ENCODE measurements around the gene ALAS1.

The ALAS1 gene

DNA sequence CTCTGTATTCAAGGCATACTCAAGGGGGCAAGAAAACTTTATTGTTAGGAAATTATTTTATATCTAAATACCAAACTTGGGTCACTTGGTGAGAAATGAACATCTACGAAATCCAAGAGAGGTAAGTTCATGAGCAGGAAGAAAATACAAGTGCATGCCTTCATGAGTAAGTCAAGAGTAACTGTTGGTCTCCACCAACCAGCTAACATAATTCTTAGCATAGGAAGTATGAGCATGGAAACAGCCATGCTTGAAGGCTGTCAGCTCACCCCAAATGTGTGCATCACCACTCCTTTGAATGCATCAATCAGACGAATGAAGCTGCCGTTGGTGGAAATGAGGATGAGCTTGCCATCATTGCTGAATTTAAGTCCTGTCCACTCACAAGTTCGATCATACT lies 61.5 kb downstream of the ALAS1 start (continued):
- TF ChIP-seq, protein P1, sequence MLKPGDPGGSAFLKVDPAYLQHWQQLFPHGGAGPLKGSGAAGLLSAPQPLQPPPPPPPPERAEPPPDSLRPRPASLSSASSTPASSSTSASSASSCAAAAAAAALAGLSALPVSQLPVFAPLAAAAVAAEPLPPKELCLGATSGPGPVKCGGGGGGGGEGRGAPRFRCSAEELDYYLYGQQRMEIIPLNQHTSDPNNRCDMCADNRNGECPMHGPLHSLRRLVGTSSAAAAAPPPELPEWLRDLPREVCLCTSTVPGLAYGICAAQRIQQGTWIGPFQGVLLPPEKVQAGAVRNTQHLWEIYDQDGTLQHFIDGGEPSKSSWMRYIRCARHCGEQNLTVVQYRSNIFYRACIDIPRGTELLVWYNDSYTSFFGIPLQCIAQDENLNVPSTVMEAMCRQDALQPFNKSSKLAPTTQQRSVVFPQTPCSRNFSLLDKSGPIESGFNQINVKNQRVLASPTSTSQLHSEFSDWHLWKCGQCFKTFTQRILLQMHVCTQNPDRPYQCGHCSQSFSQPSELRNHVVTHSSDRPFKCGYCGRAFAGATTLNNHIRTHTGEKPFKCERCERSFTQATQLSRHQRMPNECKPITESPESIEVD (tag by site-specific recombination; IDR thresholded peaks at IDR 0.05) = no peak
- no peak for TF ChIP-seq ZNF785 (tag by site-specific recombination; IDR thresholded peaks at IDR 0.05)
- no peak for TF ChIP-seq KLF16 (tag by site-specific recombination; IDR thresholded peaks at IDR 0.05)

DNA sequence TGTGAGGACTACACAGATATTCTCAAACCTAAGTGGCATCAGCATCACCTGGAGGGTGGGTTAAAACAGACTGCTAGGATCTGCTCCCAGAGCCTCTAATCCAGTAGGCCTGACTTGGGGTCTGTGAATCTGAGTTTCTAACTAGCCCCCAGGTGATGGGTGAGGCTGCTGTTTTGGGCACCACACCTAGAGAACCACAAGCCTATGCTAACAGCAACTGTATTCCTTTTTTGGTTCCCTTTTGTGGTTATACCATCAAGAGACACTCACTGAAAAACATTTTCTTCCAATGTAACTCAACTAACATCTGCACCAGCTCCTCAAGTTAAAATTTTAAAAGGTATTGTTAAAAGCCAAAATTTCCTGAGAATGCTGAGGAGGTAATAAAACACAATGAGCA lies 64.5 kb downstream of the ALAS1 start:
- TF ChIP-seq IKZF3 (tag by site-specific recombination; IDR thresholded peaks at IDR 0.05) (no peak), WT1 (tag by site-specific recombination; IDR thresholded peaks at IDR 0.05) (no peak), ZFHX2 (tag by site-specific recombination; conservative IDR thresholded peaks at IDR 0.05) (no peak), ZFP3 (tag by site-specific recombination; IDR thresholded peaks at IDR 0.05; ENCODE audit: low read depth) (no peak), ZNF239 (tag by site-specific recombination; IDR thresholded peaks at IDR 0.05) (no peak), ZNF24 (tag by site-specific recombination; IDR thresholded peaks at IDR 0.05) (no peak), ZNF23 (tag by site-specific recombination; IDR thresholded peaks at IDR 0.05; ENCODE audit: borderline replicate concordance) (no peak), ZEB2 (tag by site-specific recombination; IDR thresholded peaks at IDR 0.05) (no peak), GFI1B (tag by site-specific recombination; IDR thresholded peaks at IDR 0.05) (no peak)
- TF ChIP-seq, protein P2, sequence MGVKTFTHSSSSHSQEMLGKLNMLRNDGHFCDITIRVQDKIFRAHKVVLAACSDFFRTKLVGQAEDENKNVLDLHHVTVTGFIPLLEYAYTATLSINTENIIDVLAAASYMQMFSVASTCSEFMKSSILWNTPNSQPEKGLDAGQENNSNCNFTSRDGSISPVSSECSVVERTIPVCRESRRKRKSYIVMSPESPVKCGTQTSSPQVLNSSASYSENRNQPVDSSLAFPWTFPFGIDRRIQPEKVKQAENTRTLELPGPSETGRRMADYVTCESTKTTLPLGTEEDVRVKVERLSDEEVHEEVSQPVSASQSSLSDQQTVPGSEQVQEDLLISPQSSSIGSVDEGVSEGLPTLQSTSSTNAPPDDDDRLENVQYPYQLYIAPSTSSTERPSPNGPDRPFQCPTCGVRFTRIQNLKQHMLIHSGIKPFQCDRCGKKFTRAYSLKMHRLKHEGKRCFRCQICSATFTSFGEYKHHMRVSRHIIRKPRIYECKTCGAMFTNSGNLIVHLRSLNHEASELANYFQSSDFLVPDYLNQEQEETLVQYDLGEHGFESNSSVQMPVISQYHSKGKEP (tag by site-specific recombination; IDR thresholded peaks at IDR 0.05) = no peak
- TF ChIP-seq, protein P3, sequence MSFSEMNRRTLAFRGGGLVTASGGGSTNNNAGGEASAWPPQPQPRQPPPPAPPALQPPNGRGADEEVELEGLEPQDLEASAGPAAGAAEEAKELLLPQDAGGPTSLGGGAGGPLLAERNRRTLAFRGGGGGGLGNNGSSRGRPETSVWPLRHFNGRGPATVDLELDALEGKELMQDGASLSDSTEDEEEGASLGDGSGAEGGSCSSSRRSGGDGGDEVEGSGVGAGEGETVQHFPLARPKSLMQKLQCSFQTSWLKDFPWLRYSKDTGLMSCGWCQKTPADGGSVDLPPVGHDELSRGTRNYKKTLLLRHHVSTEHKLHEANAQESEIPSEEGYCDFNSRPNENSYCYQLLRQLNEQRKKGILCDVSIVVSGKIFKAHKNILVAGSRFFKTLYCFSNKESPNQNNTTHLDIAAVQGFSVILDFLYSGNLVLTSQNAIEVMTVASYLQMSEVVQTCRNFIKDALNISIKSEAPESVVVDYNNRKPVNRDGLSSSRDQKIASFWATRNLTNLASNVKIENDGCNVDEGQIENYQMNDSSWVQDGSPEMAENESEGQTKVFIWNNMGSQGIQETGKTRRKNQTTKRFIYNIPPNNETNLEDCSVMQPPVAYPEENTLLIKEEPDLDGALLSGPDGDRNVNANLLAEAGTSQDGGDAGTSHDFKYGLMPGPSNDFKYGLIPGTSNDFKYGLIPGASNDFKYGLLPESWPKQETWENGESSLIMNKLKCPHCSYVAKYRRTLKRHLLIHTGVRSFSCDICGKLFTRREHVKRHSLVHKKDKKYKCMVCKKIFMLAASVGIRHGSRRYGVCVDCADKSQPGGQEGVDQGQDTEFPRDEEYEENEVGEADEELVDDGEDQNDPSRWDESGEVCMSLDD (tag by site-specific recombination; IDR thresholded peaks at IDR 0.05) = no peak
- TF ChIP-seq, protein P4, sequence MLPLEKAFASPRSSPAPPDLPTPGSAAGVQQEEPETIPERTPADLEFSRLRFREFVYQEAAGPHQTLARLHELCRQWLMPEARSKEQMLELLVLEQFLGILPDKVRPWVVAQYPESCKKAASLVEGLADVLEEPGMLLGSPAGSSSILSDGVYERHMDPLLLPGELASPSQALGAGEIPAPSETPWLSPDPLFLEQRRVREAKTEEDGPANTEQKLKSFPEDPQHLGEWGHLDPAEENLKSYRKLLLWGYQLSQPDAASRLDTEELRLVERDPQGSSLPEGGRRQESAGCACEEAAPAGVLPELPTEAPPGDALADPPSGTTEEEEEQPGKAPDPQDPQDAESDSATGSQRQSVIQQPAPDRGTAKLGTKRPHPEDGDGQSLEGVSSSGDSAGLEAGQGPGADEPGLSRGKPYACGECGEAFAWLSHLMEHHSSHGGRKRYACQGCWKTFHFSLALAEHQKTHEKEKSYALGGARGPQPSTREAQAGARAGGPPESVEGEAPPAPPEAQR (tag by site-specific recombination; IDR thresholded peaks at IDR 0.05) = no peak
- Histone ChIP-seq H3K4me3 (ENCODE audit: low read depth, low read length) (no peak overlapping the region), H3K36me3 (ENCODE audit: control insufficient read depth in 2 of 2, insufficient read depth in 1 of 2, low read length in 2 of 2) (peaks cover 58 to 98% of the 10 kb centered on the region in 2 experiments), H3K4me1 (ENCODE audit: control insufficient read depth, insufficient read depth, low read length) (no peaks in the 10 kb centered on the region), H3K27ac (ENCODE audit: extremely low read depth, low read depth, low read length) (no peak overlapping the region), H3K9me3 (ENCODE audit: control insufficient read depth, insufficient read depth, low read depth, low read length) (no peaks in the 10 kb centered on the region)
- ChIA-PET CTCF (no interaction called here), POLR2A (no interaction called here)
